GM12872 (cell line): ENCODE results near the gene PTPRK.

Experiments used
- TF ChIP-seq, protein P1 (sequence below): IDR thresholded peaks from 3 replicates; pipeline ENCODE4 v1.5.1; 2011; ENCODE audit warnings: low read depth, mild to moderate bottlenecking, low read length, moderate library complexity; ENCODE audit not compliant: insufficient read depth

The PTPRK gene

DNA sequence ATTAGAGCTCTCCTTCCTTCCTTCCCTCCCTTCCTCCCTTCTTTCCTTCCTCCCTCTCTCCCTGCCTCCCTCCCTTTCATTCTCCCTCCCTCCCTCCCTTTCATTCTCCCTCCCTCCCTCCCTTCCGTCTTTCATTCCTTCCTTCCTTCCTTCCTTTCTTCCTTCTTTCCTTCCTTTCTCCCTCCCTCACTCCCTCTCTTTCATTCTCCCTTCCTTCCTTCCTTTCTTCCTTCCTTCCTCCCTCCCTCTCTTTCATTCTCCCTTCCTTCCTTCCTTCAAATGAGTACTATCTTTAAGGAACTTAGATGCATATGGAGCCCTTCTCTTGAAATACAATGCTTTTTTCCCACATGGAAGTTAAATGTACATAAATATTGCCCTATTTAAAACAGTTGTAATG is 20.9 kb upstream of the PTPRK start:
- TF ChIP-seq, protein P1, sequence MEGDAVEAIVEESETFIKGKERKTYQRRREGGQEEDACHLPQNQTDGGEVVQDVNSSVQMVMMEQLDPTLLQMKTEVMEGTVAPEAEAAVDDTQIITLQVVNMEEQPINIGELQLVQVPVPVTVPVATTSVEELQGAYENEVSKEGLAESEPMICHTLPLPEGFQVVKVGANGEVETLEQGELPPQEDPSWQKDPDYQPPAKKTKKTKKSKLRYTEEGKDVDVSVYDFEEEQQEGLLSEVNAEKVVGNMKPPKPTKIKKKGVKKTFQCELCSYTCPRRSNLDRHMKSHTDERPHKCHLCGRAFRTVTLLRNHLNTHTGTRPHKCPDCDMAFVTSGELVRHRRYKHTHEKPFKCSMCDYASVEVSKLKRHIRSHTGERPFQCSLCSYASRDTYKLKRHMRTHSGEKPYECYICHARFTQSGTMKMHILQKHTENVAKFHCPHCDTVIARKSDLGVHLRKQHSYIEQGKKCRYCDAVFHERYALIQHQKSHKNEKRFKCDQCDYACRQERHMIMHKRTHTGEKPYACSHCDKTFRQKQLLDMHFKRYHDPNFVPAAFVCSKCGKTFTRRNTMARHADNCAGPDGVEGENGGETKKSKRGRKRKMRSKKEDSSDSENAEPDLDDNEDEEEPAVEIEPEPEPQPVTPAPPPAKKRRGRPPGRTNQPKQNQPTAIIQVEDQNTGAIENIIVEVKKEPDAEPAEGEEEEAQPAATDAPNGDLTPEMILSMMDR: no peak

DNA sequence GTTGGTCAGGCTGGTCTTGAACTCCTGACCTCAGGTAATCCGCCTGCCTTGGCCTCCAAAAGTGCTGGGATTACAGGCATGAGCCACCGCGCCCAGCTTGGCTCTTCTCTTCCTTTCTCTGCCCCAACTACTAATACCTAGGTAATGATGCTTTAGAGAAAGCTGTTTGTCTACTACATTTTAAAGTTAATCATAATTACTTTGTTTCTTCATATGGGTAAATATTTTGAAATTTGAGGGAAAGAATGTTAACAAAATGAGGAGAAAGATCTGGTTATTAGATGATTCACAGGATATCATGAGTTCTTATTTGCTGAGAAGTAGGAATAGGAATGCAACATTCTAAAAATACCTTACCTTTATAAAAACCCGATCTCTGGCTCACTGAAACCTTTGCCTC is 18.4 kb upstream of the PTPRK start:
- TF ChIP-seq, protein P1: no peak

DNA sequence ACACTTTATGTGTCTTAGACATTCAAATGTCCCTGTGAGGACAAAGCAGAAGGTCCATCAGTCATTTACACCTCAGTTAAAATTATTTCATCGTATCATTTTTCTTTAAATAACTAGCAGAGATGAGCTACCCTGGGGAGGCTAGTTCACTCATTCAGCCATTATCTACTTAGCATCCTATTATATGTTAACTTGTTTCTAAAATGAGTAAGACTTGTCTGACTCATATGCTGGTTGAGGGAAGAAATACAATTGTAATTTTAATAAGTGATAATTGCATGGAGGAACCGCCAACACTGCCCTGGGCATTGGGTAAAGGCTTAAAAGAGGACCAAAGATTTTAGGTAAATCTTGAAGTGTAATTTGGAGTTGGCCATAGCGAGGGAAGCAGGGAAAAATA is 12.4 kb upstream of the PTPRK start:
- TF ChIP-seq, protein P1: no peak

DNA sequence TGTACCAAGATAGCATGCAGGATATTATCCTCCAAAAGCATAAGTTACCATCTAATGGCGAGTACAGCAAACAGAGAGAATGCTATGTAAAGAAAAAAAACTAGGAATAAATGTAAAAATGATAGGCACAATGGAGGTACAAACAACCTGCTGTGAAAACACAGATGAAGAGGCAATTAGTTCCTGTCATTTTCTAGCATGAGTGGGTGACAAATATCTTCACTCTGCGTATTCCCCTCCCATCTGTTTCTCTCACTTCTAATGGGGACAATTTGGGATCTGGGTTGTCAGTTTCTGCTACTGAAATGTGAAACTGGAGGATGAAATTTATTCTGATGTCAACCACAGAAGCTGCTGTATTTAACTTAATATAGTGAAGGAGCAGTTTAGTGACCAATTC is 11.7 kb upstream of the PTPRK start:
- TF ChIP-seq, protein P1: no peak

DNA sequence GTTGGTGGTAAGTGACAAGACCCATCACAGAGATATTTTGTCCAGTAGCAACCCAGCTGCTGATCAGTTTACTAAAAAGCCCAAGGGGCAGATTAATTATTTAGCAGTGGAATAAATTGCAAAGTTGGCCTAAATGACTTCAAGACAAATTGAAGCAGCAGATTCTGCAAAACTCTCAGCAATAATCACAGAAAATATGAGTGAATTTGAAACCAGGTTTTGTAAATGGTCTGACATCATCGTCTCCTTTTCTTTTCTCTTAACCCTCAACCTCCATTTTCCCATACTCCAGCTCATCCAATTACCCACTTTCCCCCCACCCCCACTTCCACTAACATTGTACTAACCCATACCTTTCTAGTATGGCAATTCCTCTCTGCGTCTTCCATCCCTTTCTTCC is 11.3 kb upstream of the PTPRK start:
- TF ChIP-seq, protein P1: no peak

DNA sequence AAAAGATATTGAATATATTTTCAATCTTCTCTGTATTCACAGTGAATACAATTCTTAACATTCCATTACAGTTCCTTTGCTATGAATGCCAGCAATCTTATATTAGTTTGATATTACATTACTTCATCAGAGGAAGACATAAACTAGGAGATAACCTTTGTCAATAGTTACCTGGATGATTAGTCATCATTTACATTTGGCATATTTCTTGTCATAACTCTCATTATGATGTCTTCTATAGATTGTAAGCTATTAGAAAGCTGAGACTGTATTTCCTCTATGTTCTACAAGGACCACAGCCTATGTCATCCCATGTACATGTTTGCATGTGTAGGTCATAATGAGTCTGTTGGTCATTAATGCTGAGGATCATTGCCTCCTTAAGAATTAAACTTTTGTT is 7.8 kb upstream of the PTPRK start:
- TF ChIP-seq, protein P1: no peak

DNA sequence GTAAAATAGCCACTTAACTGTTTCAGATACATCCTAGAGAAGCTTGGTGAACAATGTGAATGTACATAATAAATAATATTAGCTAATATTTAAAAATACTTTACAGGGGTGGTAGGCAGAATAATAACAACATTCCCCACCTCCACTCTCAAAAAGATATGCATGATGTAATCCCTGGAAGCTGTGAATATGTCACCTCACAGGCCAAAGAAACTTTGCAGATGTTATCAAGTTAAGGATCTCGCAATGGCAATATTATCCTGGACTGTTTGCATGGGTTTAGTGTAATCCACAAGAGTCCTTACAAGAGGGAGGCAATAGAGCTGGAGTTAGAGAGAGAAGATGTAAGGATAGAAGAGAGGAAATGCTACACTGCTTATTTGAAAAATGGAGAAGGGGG is 7.0 kb upstream of the PTPRK start:
- TF ChIP-seq, protein P1: no peak

DNA sequence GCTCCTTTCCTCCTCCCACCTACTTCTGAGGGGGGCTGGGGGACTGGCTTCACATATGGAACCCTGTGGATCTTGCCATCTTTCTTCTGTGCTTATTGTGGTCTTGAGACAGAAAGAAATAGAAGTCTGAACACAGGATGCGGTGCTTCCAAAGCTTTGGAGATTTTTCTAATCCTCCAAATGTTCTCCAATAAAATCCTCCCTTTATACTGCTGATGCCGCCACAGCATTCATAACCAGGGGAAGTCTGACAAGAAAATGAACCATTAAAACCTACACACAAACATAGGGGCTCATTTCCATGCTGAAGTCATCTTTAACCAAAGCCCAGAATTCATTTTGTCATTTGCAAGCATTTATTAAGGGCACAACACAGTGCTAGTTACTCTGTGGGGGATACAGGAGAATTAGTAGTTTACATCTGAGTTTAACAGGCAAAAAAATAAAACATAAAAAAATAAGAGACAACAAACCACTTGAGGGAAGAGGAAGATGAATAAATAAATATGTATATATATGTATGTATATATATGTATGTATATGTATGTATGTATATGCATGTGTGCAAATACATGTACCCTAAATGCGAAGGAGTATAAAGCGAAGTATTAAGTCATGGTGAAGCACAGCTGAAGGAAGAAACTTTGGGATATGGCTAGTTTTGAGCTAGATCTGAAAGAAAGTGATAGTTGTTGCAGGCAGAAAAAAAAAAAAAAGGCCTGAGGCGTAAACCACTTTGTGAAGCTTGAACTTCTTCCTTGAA is 5.9 kb upstream of the PTPRK start:
- TF ChIP-seq, protein P1: no peak
